ENCODE results near the gene ALX3.

GRCh38 chr1:110119843-110120242 lies 49.4 kb upstream of the ALX3 start:
- TF ChIP-seq CTCF (IDR thresholded peaks at IDR 0.05) (no peak), ZNF232 (CRISPR knock-in tag; IDR thresholded peaks at IDR 0.05) (no peak), ATF3 (CRISPR knock-in tag; conservative IDR thresholded peaks at IDR 0.05) (no peak), ETV6 (CRISPR knock-in tag; IDR thresholded peaks at IDR 0.05) (no peak), HMGXB4 (CRISPR knock-in tag; IDR thresholded peaks at IDR 0.05) (no peak), ZBTB43 (CRISPR knock-in tag; IDR thresholded peaks at IDR 0.05) (no peak), ZNF121 (CRISPR knock-in tag; IDR thresholded peaks at IDR 0.05) (no peak), E2F4 (CRISPR knock-in tag; IDR thresholded peaks at IDR 0.05; ENCODE audit: borderline replicate concordance, low read depth) (no peak)

All from WTC11 (cell line).